GM12892 (cell line): ENCODE data around the gene ZC3H12C.

Experiments used
- POLR2A ChIP-seq: IDR thresholded peaks from 2 replicates; pipeline ENCODE4 v1.6.1; 2011; ENCODE audit warnings: low read depth, low read length, control low read depth
- TAF1 ChIP-seq: IDR thresholded peaks from 2 replicates; pipeline ENCODE4 v1.6.1; 2011; ENCODE audit warnings: low read depth, mild to moderate bottlenecking, control low read depth, low read length, borderline replicate concordance

DNA sequence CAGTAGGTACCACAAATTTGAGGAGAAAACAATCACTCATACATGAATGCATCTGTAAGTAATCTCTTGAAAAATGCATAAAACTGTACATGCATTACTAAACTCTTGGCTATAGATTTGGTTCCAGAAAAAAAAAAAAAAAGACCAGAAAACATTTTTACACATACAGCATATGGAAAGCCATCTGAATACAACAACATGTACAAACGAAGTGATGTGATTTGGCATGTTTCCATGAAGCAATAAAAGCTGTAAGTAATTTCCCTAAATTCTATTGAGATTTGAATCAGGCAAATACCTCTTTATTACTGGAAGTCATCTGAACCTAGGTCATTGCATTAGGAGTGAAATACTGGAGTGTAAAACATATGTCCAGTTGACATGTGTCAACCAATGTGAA, 31.9 kb upstream of the ZC3H12C start:
- TF ChIP-seq POLR2A (no peak), TAF1 (no peak)
